Inferior parietal cortex (tissue), 1 donor: ENCODE results near the gene ATP5PO.
"Not testable (repeated sequence)": the region's sequence is repeated elsewhere in the genome, so short reads cannot be mapped to it uniquely, and the experiment has no call there.

Experiments
- DNase-seq: peaks from one replicate; pipeline ENCODE4 v3.0.0-alpha.2; 2016; ENCODE audit errors: extremely low spot score

ATP5PO gene

GRCh38 chr21:33867868-33868267 is 47.7 kb downstream of the ATP5PO start:
- DNase-seq, result not testable (repeated sequence)

- no peak for DNase-seq
Measured at GRCh38 chr21:33866826-33867225, 48.8 kb downstream of the ATP5PO start.

GRCh38 chr21:33865996-33866575 is 49.5 kb downstream of the ATP5PO start:
- no peak for DNase-seq

GRCh38 chr21:33865176-33865575 is 50.4 kb downstream of the ATP5PO start:
- no peak for DNase-seq

- DNase-seq, result no peak
Measured at GRCh38 chr21:33864150-33864549, 51.5 kb downstream of the ATP5PO start.

GRCh38 chr21:33863191-33863590 is 52.4 kb downstream of the ATP5PO start:
- not testable (repeated sequence) for DNase-seq

GRCh38 chr21:33861125-33861524 is 54.5 kb downstream of the ATP5PO start:
- no peak for DNase-seq

- DNase-seq, result no peak
Measured at GRCh38 chr21:33860332-33860879, 55.2 kb downstream of the ATP5PO start.

GRCh38 chr21:33859373-33860102 is 56.1 kb downstream of the ATP5PO start:
- DNase-seq, result no peak

GRCh38 chr21:33858667-33859372 is 56.8 kb downstream of the ATP5PO start:
- DNase-seq, result no peak

- no peak for DNase-seq
Measured at GRCh38 chr21:33857846-33858666, 57.5 kb downstream of the ATP5PO start.

GRCh38 chr21:33856893-33857527 is 58.6 kb downstream of the ATP5PO start:
- DNase-seq, result no peak

GRCh38 chr21:33855190-33855589 is 60.4 kb downstream of the ATP5PO start:
- DNase-seq, result no peak

- no peak for DNase-seq
Measured at GRCh38 chr21:33854604-33855003, 61.0 kb downstream of the ATP5PO start.
